Ishikawa (cell line): ENCODE data around the gene ATG5.

Experiments
- CEBPB ChIP-seq: IDR thresholded peaks from 2 replicates; pipeline ENCODE4 v1.6.1; 2012
- EP300 ChIP-seq: IDR thresholded peaks from 2 replicates; pipeline ENCODE4 v1.6.1; 2012; ENCODE audit warnings: borderline replicate concordance
- FOXM1 ChIP-seq: IDR thresholded peaks from 2 replicates; pipeline ENCODE4 v1.6.1; 2012; ENCODE audit warnings: low read depth, borderline replicate concordance
- RAD21 ChIP-seq: IDR thresholded peaks from 2 replicates; pipeline ENCODE4 v1.6.1; 2012; ENCODE audit warnings: low read depth
- TAF1 ChIP-seq: IDR thresholded peaks from 2 replicates; pipeline ENCODE4 v1.6.1; 2012; ENCODE audit warnings: low read depth, mild to moderate bottlenecking
- USF1 ChIP-seq: IDR thresholded peaks from 2 replicates; pipeline ENCODE4 v1.6.1; 2012
- YY1 ChIP-seq: IDR thresholded peaks from 2 replicates; pipeline ENCODE4 v1.6.1; 2012; ENCODE audit warnings: low read depth
- TF ChIP-seq, protein P1 (sequence below): IDR thresholded peaks from 2 replicates; pipeline ENCODE4 v1.6.1; 2012

- TF ChIP-seq, protein P1, sequence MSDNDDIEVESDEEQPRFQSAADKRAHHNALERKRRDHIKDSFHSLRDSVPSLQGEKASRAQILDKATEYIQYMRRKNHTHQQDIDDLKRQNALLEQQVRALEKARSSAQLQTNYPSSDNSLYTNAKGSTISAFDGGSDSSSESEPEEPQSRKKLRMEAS, result no peak
- TF ChIP-seq RAD21 (peak; percentile 64), EP300 (no peak), TAF1 (no peak), FOXM1 (no peak), CEBPB (no peak; the same call in 1 of the 2 replicates), YY1 (peak; percentile 81), USF1 (no peak)
Observed at GRCh38 chr6:106360410-106360988, 34.9 kb upstream of the ATG5 start, which contains the start of gene CRYBG1.
